Upper lobe of right lung (tissue), 1 donor: ENCODE data around the gene WDR44. TPM values are rescaled to one million over a fixed set of nuclear protein-coding genes. Genes with fewer than 3 reads are reported as not detected.
A peak's percentile ranks its signal among the peaks of the same experiment; 100 is the strongest.

ENCODE experiments used
- ATAC-seq: fragments of 200-7000 bp; cut with Tn5 transposase; one replicate; pipeline ENCODE4 v1.9.1; 2020; ENCODE audit warnings: mild to moderate bottlenecking, moderate library complexity
- DNase-seq: peaks from one replicate; pipeline ENCODE4 v3.0.0-alpha.2; 2020
- H3K27ac ChIP-seq: fragments of 200-600 bp; one replicate; pipeline ENCODE4 v1.8.0; 2022
- H3K27me3 ChIP-seq: fragments of 200-600 bp; one replicate; pipeline ENCODE4 v1.8.0; 2022; ENCODE audit warnings: mild to moderate bottlenecking
- H3K36me3 ChIP-seq: fragments of 200-600 bp; one replicate; pipeline ENCODE4 v1.8.0; 2022
- H3K4me1 ChIP-seq: fragments of 200-600 bp; one replicate; pipeline ENCODE4 v1.8.0; 2022
- H3K4me3 ChIP-seq: fragments of 200-600 bp; one replicate; pipeline ENCODE4 v1.8.0; 2022; ENCODE audit warnings: mild to moderate bottlenecking
- H3K9me3 ChIP-seq: fragments of 200-600 bp; one replicate; pipeline ENCODE4 v1.8.0; 2022
- intact Hi-C: fragments of 100-400 bp; cut with DNase I; formaldehyde crosslinking; loops from one replicate; pipeline ENCODE4 v1.11.0; 2022
- total RNA-seq: library from RNA; stranded (reverse); fragmentation: NEBNext Ultra II Directional; extraction: Animal tissue kit (Norgen Biotek cat#: 25700); gene quantifications from one replicate; pipeline ENCODE4 v1.2.1, GENCODE V29; 2021
- TF ChIP-seq, protein P1 (sequence below): fragments of 200-600 bp; IDR thresholded peaks from one replicate; pipeline ENCODE4 v1.8.0; 2022; ENCODE audit warnings: antibody characterized with exemption
- donor health status: DM: no; HTN: yes; CAD: no; lungs with severe emphysema.

WDR44 gene
- total RNA-seq, 1 donor from 2014 or later = 14.2 TPM

DNA sequence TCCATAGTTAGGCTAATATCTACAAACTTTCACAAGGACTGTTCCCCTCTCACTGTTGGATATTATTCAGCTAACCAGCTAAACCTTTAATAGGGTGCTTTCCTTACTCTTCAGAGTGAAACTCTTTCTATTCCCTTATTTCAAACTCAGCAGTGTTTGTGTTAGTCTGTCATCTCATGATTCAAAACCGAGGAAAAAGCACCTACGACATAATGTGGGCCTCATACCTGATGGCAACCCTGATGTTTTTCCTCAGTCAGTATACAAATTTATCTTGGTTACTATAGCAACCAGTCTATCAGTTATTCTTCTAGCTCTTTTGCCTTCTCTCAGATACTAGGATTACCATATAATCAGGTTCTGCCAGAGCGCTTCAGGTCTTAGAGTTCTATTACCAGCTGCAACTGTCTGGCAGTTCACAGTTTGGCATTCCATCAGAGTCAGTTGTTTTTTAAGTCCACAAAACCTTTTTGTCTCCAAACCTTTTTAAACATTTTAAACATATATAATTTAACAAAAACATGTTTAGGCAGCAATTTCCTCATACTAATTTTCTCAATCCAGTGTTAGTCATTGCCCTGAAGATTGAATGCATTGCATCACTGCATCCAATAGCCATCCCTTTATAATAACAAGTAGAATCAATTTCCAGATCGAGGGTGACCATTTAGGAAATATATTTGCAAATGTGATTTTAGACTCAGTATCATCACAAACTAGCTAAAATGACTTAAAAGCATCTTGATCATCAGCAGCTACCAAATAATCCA, 7.4 kb downstream of the WDR44 start:
- DNase-seq (no peak), ATAC-seq (no peak)
- TF ChIP-seq, protein P1, sequence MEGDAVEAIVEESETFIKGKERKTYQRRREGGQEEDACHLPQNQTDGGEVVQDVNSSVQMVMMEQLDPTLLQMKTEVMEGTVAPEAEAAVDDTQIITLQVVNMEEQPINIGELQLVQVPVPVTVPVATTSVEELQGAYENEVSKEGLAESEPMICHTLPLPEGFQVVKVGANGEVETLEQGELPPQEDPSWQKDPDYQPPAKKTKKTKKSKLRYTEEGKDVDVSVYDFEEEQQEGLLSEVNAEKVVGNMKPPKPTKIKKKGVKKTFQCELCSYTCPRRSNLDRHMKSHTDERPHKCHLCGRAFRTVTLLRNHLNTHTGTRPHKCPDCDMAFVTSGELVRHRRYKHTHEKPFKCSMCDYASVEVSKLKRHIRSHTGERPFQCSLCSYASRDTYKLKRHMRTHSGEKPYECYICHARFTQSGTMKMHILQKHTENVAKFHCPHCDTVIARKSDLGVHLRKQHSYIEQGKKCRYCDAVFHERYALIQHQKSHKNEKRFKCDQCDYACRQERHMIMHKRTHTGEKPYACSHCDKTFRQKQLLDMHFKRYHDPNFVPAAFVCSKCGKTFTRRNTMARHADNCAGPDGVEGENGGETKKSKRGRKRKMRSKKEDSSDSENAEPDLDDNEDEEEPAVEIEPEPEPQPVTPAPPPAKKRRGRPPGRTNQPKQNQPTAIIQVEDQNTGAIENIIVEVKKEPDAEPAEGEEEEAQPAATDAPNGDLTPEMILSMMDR = no peak
- no peak overlapping the region for H3K27ac ChIP-seq
- no peaks in the 10 kb centered on the region for H3K36me3 ChIP-seq
- peaks cover 12% of the 10 kb centered on the region for H3K4me1 ChIP-seq
- intact Hi-C loops = no loop called here
- no peaks in the 10 kb centered on the region for H3K9me3 ChIP-seq
- no peaks in the 10 kb centered on the region for H3K27me3 ChIP-seq
- no peak overlapping the region for H3K4me3 ChIP-seq

DNA sequence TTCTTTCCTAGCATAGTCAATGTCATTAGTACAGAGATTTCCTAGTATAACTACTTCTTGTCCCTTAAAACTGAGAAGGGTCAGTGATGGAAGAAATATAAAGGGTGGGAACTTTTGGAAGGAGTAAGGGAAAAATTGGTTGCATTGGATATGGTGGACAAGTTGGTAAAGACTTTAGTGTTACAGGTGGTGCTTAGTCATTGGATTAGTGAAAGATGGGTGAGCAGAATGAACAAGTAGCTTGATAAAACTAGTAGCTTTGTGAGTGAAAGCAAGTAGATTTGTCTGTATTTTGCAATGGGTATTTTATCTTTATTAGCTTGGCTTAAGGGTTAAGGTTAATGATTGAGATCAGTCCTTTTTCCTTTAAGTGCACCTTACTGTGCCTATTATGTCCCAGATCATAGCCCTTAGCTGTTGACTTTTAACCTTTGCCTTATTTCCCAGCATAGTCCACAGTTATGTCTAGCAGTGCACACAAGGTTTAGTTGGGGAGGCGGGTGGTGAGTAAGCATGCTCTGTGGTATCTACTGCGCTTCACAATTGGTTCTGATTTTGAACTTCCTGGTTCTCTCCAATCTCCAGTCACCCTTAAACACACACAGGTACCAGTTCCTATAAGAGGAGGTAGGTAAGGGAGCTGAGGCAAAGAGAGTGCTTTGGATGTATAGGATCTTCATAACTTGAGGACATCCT, 9.5 kb downstream of the WDR44 start:
- no peak overlapping the region for H3K4me3 ChIP-seq
- TF ChIP-seq, protein P1 = no peak
- DNase-seq (no peak), ATAC-seq (peak; percentile 50)
- no peaks in the 10 kb centered on the region for H3K36me3 ChIP-seq
- no peaks in the 10 kb centered on the region for H3K27me3 ChIP-seq
- H3K27ac ChIP-seq = no peak overlapping the region
- H3K4me1 ChIP-seq = peaks cover 6% of the 10 kb centered on the region
- no peaks in the 10 kb centered on the region for H3K9me3 ChIP-seq
- intact Hi-C loops = no loop called here

DNA sequence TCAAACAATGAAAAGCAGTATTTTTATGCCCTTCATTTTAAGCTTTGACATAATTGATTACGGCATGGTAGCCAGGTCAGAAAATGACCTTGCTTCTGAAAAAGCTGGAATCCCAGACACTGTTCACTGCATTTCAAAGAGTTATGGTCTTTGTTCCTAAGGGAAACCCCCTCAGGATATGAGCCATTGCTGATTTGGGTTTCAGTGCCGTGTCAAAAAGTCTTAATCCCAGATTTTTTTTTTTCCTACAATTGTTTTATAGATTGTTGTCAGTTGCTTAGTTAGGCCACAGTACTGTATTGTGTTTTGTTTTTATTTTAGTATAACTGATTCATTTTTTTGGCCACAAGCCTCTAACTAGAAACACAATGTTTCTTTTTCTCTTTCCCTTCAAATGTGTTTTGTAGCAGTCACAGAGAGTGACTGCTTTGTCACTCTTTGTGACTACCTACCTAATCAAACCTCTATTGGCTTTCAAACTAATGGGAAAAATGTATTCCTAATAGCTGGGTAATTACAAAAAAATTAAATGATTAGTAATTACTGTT, 10.3 kb downstream of the WDR44 start:
- no peak for ATAC-seq
- H3K27me3 ChIP-seq = no peaks in the 10 kb centered on the region
- intact Hi-C loops = no loop called here
- no peaks in the 10 kb centered on the region for H3K36me3 ChIP-seq
- TF ChIP-seq, protein P1 = no peak
- H3K27ac ChIP-seq = no peak overlapping the region
- H3K4me1 ChIP-seq = no peaks in the 10 kb centered on the region
- DNase-seq = no peak
- H3K9me3 ChIP-seq = no peaks in the 10 kb centered on the region
- no peak overlapping the region for H3K4me3 ChIP-seq

DNA sequence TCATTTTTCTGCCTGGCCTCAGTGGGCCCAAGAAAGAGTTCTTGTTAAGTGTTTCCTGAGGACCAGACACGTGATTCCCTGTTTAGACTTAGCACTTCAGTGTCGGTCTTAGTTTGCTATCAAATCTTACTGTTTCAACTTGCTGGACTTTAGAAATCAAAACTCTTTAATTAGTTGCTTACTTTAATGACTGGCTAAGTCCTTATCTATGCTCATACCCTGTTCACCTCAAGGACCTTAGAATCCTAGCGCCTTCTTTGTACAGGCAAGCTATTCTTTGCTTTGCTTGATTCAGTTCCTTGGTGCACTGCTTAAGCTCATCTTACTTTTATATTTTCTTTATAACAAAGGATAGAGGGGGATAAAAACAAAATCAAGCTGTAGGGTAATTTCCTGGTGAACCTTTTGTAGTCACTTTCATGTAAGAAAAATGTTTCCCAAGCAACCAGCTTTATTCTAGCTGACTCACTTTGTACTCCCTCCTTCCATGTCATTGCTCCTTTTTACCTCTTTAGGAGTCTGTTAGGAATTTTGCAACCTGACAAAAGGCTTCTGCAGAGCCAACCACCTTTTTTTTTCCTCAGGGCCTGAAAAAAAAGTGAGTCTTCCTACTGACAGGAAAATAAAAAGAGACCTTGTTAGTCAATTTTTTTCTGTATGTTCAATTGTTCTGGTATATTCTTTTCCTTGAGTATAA, 14.7 kb downstream of the WDR44 start:
- DNase-seq (no peak), ATAC-seq (no peak)
- no peaks in the 10 kb centered on the region for H3K4me1 ChIP-seq
- no peak overlapping the region for H3K27ac ChIP-seq
- H3K36me3 ChIP-seq = no peaks in the 10 kb centered on the region
- intact Hi-C loops = no loop called here
- H3K9me3 ChIP-seq = no peaks in the 10 kb centered on the region
- H3K4me3 ChIP-seq = no peak overlapping the region
- no peaks in the 10 kb centered on the region for H3K27me3 ChIP-seq
- TF ChIP-seq, protein P1 = no peak

DNA sequence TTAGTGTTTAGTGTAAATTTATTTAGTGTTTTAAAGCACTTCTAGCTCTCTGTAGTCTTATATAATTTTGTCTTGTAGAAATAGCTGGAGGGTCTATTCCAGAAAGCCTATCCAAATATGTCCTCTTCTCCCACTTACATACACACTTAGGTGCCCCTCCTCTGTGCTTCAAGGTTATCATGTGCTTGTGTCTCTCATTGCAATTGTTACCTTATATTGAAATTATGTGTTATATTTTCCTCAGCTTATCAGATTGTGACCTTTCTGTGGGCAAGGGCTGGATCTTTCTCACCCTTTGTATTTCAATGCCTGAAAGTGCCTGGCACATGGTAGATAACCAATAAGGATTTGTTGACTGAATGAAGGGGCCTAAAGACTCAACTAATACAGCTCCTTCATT, 18.4 kb downstream of the WDR44 start:
- Histone ChIP-seq H3K27ac (no peak overlapping the region), H3K27me3 (no peaks in the 10 kb centered on the region), H3K4me3 (no peak overlapping the region), H3K9me3 (no peaks in the 10 kb centered on the region), H3K36me3 (no peaks in the 10 kb centered on the region), H3K4me1 (no peaks in the 10 kb centered on the region)
- TF ChIP-seq, protein P1 = no peak
- DNase-seq (no peak), ATAC-seq (no peak)
- intact Hi-C loops = no loop called here
